Panc1 (cell line): ENCODE results near the gene CREB5.

ENCODE experiments used
- CTCF ChIP-seq: fragments of 450-650 bp; IDR thresholded peaks from 2 replicates; pipeline ENCODE4 v1.5.1; 2017; ENCODE audit warnings: mild to moderate bottlenecking
- REST ChIP-seq, 2 experiments: IDR thresholded peaks; 2 replicates each; pipeline ENCODE4 v1.6.1; 2011 to 2012; ENCODE audit warnings: low read depth in 2 of 2, control low read depth in 1 of 2, low read length in 1 of 2, mild to moderate bottlenecking in 1 of 2, moderate library complexity in 1 of 2; ENCODE audit not compliant: insufficient read depth in 1 of 2
- TCF7L2 ChIP-seq: IDR thresholded peaks from 2 replicates; pipeline ENCODE4 v1.6.1; 2011; ENCODE audit warnings: mild to moderate bottlenecking, low read depth, low read length, inconsistent platforms

GRCh38 chr7:28802450-28802849 is 390.1 kb downstream of the CREB5 start:
- TF ChIP-seq TCF7L2 (no peak), CTCF (no peak), REST (IDR thresholded peaks at IDR 0.05; ENCODE audit: insufficient read depth in 1 of 2, low read depth in 2 of 2, low read length in 1 of 2) (no peak)
